Effector memory CD8-positive, alpha-beta T cell (primary cell): ENCODE measurements around the gene DUOX1.

Experiments
- ATAC-seq: fragments of 150-1000 bp; cut with Tn5 transposase; replicated peaks from 2 replicates; pipeline ENCODE4 v1.10.0; 2021; ENCODE audit warnings: mild to moderate bottlenecking, moderate library complexity
- DNase-seq, 3 experiments: peaks; one replicate each; pipeline ENCODE4 v3.0.0; 2021
- H3K27ac Mint-ChIP-seq, 2 donors: one replicate each; pipeline ENCODE4 v1.8.0; 2022; ENCODE audit warnings: mild to moderate bottlenecking in 2 of 2, mixed read lengths in 2 of 2, moderate library complexity in 2 of 2
- H3K27me3 Mint-ChIP-seq, 2 donors: one replicate each; pipeline ENCODE4 v1.8.0; 2022; ENCODE audit warnings: mixed read lengths in 2 of 2
- H3K36me3 Mint-ChIP-seq: one replicate; pipeline ENCODE4 v1.8.0; 2022; ENCODE audit warnings: mild to moderate bottlenecking, moderate library complexity, mixed read lengths; ENCODE audit not compliant: insufficient read depth
- H3K4me1 Mint-ChIP-seq, 2 donors: one replicate each; pipeline ENCODE4 v1.8.0; 2022; ENCODE audit warnings: low read depth in 2 of 2, mixed read lengths in 2 of 2
- H3K4me3 Mint-ChIP-seq, 2 donors: one replicate each; pipeline ENCODE4 v1.8.0; 2022; ENCODE audit warnings: mild to moderate bottlenecking in 2 of 2, mixed read lengths in 2 of 2, moderate library complexity in 2 of 2
- H3K9me3 Mint-ChIP-seq, 2 donors: one replicate each; pipeline ENCODE4 v1.8.0; 2022; ENCODE audit warnings: mixed read lengths in 2 of 2

DUOX1 gene

DNA sequence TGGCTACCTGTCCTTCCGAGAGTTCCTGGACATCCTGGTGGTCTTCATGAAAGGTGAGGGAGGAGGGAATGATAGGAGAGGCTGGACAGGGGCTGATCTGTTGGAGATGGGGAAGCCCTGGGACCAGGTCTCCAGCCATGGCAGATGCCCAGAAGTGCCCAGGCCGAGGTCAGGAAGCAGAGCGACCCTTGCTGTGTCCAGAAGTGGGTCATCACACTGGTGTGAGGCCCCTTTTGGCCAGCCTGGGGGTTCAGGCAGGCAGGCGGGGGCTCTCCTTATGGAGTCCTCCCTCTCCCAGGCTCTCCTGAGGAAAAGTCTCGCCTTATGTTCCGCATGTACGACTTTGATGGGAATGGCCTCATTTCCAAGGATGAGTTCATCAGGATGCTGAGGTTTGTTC lies 17.8 kb downstream of the DUOX1 start:
- no peak for ATAC-seq
- DNase-seq, result no peak
- Mint-ChIP-seq H3K4me3 (no peak overlapping the region), H3K27me3 (no peaks in the 10 kb centered on the region), H3K36me3 (no peaks in the 10 kb centered on the region), H3K9me3 (no peaks in the 10 kb centered on the region), H3K4me1 (peaks cover 2 to 8% of the 10 kb centered on the region in 2 donors), H3K27ac (no peak overlapping the region)

DNA sequence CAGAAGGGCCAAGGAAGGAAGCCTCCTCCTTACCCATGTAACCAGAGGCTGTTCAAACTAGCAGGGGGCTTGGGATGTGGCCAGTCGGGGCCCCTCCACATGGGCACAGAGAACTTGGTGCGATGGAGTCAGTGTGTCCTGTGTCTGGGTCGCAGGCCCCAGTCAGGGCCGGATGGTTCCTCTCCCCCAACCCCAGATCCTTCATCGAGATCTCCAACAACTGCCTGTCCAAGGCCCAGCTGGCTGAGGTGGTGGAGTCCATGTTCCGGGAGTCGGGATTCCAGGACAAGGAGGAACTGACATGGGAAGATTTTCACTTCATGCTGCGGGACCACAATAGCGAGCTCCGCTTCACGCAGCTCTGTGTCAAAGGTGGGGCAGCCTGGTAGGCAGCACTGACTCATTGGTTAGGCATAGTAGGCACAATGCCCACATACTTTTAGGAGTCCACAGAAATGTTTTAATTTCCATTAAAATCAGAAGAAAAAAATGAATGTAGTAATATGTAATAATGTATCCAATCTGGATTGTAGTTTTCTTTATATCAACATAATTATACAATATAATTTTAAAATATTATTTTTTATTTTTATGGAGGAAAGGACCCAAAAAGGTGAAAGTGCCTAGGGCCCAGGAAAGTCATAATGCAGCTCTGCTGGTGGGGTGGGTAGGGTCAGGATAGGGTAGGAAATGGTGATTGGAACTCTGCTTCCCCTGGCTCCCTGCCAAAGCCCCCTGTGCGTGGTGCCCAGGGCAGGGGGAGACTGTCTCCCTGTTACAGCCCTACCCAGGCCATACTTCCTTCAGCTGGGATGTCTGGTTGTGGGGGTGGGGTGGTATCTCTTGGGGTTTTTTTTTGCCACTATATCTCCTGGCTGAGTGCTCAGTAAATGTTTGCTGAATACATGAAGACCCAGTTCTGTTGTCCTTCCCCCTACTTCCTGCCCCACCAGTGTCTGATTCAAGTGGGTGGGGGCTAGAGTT lies 18.6 kb downstream of the DUOX1 start:
- DNase-seq (no peak), ATAC-seq (no peak)
- Mint-ChIP-seq H3K4me1 (peaks cover 2 to 8% of the 10 kb centered on the region in 2 donors), H3K27ac (peak overlapping the region in 1 of 2 donors; percentile 69), H3K36me3 (no peaks in the 10 kb centered on the region), H3K4me3 (no peak overlapping the region), H3K9me3 (no peaks in the 10 kb centered on the region), H3K27me3 (no peaks in the 10 kb centered on the region)

DNA sequence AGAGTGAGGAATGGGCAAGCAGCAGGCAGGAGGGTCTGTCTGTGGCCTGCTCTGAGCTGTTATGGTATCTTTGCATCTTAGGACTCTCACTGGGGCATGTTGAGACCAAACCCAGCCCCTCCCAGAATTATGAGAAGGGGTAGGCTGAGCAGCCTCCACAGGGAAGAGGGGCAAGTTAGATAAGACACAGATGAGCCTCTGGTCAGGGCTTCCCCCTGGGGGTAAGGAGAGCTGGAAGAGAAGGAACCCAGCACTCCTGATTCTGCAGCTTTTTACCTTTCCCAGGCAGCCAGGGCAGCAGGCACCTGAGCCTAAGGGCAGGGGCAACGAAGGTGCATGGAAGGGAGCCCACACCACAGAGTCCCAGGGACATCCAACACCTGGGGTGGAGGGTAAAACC lies 19.3 kb downstream of the DUOX1 start:
- Mint-ChIP-seq H3K4me1 (peaks cover 2 to 8% of the 10 kb centered on the region in 2 donors), H3K9me3 (no peaks in the 10 kb centered on the region), H3K27ac (peak overlapping the region in 1 of 2 donors; percentile 69), H3K4me3 (no peak overlapping the region), H3K36me3 (no peaks in the 10 kb centered on the region), H3K27me3 (no peaks in the 10 kb centered on the region)
- DNase-seq (no peak), ATAC-seq (no peak)

DNA sequence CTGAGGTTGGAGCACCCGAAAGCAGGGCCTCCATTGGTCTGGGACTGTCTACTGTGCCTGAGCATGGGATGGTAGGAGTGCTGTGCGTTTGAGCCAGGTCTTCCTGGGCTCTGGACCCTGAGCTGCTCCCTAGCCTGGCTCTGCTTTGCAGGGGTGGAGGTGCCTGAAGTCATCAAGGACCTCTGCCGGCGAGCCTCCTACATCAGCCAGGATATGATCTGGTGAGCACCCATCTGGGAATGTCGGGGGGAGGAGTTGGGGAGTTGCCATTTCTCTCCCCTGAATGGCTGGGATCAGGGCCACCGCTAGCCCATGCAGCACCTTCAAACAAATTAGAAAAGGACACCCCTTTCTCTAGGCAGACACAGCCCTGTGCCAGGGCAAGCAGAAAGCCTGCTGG lies 20.7 kb downstream of the DUOX1 start:
- ATAC-seq (no peak), DNase-seq (no peak)
- Mint-ChIP-seq H3K36me3 (no peaks in the 10 kb centered on the region), H3K4me3 (no peak overlapping the region), H3K9me3 (no peaks in the 10 kb centered on the region), H3K4me1 (peaks cover 0 to 8% of the 10 kb centered on the region in 2 donors), H3K27me3 (no peaks in the 10 kb centered on the region), H3K27ac (no peak overlapping the region)

DNA sequence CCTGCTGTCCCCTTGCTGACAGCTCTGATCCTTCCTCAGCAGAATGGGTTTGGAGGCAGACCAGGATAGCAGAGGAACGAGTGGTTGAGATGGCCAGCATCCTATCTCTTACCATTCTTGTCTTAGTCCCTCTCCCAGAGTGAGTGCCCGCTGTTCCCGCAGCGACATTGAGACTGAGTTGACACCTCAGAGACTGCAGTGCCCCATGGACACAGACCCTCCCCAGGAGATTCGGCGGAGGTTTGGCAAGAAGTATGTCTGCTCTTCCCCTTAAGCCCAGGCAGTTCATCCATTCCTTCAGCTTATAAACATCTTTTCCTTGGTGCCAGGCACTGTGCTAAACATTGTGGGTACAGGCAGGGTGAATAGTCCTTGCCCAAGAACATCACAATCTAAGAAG lies 21.2 kb downstream of the DUOX1 start:
- H3K4me3 Mint-ChIP-seq, result no peak overlapping the region
- DNase-seq, result no peak
- no peaks in the 10 kb centered on the region for H3K36me3 Mint-ChIP-seq

DNA sequence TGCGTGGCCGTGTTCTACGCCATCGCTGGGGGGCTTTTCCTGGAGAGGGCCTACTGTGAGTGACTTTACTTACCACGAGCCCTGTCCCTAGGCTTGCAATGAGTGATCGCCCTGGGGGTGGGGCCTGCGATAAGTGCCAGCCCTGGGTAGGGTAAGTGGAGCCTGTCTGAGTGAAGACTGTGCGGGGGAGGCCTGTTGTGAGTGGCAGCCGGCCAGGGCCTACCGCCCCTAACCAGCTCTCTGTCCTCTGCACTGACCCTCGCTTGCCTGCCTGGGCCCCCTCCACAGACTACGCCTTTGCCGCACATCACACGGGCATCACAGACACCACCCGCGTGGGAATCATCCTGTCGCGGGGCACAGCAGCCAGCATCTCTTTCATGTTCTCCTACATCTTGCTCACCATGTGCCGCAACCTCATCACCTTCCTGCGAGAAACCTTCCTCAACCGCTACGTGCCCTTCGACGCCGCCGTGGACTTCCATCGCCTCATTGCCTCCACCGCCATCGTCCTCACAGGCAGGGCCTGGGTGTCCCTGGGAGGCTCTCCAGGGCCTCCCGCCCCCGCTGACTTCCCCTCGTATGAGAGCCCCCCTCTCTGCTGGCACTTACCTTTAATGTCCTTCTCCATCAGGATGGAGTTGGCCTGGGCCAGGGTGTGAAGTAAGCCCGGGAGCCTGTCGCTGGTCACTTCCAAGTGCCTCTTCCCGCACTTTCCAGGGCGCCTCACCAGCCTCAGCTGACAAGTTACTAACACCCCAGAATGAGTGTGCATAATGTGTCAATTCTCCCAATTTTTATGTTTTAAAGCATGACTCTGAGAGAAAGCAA lies 22.4 kb downstream of the DUOX1 start:
- no peaks in the 10 kb centered on the region for H3K9me3 Mint-ChIP-seq
- DNase-seq (no peak), ATAC-seq (no peak)
- H3K4me1 Mint-ChIP-seq, result peaks cover 0 to 7% of the 10 kb centered on the region in 2 donors
- no peak overlapping the region for H3K27ac Mint-ChIP-seq
- H3K27me3 Mint-ChIP-seq, result no peaks in the 10 kb centered on the region
- no peak overlapping the region for H3K4me3 Mint-ChIP-seq
- no peaks in the 10 kb centered on the region for H3K36me3 Mint-ChIP-seq

More for the DNA sequence above, 21.2 kb downstream of the DUOX1 start:
- no peak overlapping the region for H3K27ac Mint-ChIP-seq
- ATAC-seq, result no peak
- H3K9me3 Mint-ChIP-seq, result no peaks in the 10 kb centered on the region
- peaks cover 0 to 5% of the 10 kb centered on the region in 2 donors for H3K4me1 Mint-ChIP-seq
- no peaks in the 10 kb centered on the region for H3K27me3 Mint-ChIP-seq

DNA sequence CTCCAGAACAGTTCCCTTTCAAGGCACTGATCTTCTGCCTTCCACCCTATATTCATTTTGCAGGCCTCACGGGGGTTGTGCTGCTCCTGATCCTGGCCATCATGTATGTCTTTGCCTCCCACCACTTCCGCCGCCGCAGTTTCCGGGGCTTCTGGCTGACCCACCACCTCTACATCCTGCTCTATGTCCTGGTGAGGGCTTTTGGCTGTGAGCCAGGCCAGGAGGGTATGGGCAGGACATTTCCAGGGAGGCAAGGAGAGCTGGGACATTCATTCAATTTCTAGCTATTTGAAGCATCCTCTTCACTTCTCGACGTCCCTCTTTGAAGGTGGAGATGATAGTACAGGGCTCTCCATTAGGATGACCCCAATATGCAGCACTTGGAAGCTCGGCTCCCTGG lies 25.9 kb downstream of the DUOX1 start:
- no peaks in the 10 kb centered on the region for H3K27me3 Mint-ChIP-seq
- H3K4me1 Mint-ChIP-seq, result peaks cover 2 to 14% of the 10 kb centered on the region in 2 donors
- no peak overlapping the region for H3K27ac Mint-ChIP-seq
- ATAC-seq, result no peak
- no peak for DNase-seq
- no peak overlapping the region for H3K4me3 Mint-ChIP-seq
- H3K9me3 Mint-ChIP-seq, result no peaks in the 10 kb centered on the region
- H3K36me3 Mint-ChIP-seq, result peaks cover 3% of the 10 kb centered on the region

DNA sequence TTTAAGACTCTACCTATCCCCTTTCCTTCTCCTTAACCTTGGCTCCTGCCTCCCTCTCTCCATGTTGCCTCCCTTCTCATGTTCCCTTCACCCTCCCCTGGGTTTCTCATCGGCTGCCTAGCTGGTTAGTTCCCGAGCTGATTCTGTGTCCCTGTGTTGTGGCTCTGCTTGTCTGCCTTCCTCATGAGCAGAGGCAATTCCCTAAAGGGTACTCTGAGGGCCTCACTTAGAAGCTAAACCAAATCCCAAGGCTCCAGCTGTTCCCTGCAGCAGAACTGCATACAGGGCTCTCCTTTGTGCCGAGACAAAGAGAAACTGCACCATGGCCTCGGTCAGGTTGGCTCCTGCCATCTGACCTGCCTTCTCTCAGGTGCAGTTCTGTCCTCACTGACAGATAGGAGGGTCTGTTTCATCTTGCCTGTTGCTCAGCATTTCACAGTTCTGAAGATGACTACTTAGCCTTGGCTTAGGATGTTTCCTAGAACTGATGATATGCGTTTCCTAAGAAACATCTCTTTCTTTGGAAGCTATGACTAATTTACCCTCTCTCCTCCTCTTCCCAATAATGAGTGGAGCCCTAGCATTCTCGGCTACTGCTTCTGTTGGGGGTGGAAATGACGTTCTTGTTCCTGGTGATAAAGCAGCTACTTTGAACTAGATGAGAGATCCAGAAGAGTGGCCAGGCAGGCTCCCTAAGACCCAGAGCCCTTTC lies 27.1 kb downstream of the DUOX1 start:
- no peaks in the 10 kb centered on the region for H3K9me3 Mint-ChIP-seq
- H3K27me3 Mint-ChIP-seq, result no peaks in the 10 kb centered on the region
- peaks cover 4 to 16% of the 10 kb centered on the region in 2 donors for H3K4me1 Mint-ChIP-seq
- H3K27ac Mint-ChIP-seq, result peak overlapping the region in 1 of 2 donors; percentile 33
- DNase-seq, result no peak
- ATAC-seq, result no peak
- H3K36me3 Mint-ChIP-seq, result peaks cover 3% of the 10 kb centered on the region
- H3K4me3 Mint-ChIP-seq, result no peak overlapping the region

DNA sequence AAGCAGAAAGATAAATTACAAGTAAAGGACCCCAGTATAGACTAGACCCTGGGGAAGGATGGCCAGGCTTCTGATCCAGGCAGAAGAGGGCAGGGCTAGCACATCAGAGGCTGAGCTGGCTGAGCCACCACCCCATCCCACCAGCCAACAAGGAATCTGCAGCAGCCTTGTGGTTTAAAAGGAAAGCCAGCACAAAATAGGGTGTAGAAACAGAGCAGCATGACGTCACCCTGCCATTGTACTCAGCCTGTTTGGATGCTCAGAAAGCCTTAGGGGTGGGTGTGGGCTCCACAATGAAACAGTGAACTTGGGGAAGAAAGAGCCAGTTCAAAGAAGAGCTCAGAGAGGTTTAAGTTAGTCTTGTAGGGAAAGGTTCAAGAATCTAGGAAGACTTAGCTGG lies 28.2 kb downstream of the DUOX1 start:
- Mint-ChIP-seq H3K9me3 (no peaks in the 10 kb centered on the region), H3K4me1 (peaks cover 5 to 17% of the 10 kb centered on the region in 2 donors), H3K27me3 (no peaks in the 10 kb centered on the region), H3K27ac (peak overlapping the region in 1 of 2 donors; percentile 69), H3K36me3 (peaks cover 3% of the 10 kb centered on the region), H3K4me3 (no peak overlapping the region)
- ATAC-seq, result no peak
- no peak for DNase-seq

DNA sequence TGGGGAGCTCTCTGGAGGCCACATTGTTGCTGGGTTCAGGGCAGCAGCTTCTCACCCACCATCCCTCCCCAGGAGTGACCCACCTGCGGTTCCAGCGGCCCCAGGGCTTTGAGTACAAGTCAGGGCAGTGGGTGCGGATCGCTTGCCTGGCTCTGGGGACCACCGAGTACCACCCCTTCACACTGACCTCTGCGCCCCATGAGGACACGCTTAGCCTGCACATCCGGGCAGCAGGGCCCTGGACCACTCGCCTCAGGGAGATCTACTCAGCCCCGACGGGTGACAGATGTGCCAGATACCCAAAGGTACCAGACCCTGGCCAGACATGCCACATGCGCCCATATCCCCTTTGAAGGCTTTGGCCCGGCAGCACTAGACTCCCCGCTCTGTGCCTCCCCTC lies 31.9 kb downstream of the DUOX1 start:
- Mint-ChIP-seq H3K27me3 (no peaks in the 10 kb centered on the region), H3K36me3 (peaks cover 3% of the 10 kb centered on the region), H3K27ac (peak overlapping the region in 1 of 2 donors; percentile 35), H3K4me3 (no peak overlapping the region), H3K9me3 (no peaks in the 10 kb centered on the region), H3K4me1 (peaks cover 12 to 34% of the 10 kb centered on the region in 2 donors)
- DNase-seq (no peak), ATAC-seq (no peak)

DNA sequence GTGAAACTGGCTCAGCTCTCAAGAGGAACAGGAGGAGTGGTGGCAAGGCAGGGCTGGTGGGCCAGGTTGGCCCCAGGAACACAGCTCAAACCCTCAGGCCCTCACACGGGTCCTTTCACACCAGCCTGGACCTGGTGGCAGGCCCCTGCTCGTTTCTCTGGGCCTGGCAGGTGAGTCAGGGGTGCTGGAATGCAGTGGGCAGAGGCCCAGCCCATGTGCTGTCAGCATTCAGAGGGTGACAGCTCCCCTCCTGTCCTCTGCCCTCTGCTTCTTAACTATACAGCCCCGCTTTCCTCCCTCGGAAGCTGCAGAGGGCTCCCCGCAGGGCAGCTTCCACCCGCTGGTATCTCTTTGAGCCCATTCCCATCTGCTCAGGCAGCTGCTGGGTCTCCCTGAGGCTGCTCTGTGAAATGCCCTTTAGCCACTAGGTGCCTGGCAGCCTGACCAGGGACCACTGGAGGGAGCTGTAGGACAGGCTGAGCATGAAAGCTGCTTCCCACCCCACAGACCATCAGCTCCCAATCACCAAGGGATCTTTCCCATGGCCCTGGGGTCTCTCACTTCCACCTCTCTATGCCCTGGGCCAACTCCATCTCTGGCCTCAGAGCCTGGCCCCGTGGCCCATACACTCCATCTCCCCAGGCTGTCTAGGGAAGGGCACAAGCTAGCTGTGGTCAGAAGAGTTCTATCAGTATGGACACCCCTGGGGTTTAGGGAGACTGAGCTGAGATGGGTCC lies 33.1 kb downstream of the DUOX1 start:
- Mint-ChIP-seq H3K27ac (peak overlapping the region in 1 of 2 donors; percentile 53), H3K27me3 (no peaks in the 10 kb centered on the region), H3K4me3 (no peak overlapping the region), H3K4me1 (peaks cover 12 to 32% of the 10 kb centered on the region in 2 donors), H3K36me3 (peaks cover 3% of the 10 kb centered on the region), H3K9me3 (no peaks in the 10 kb centered on the region)
- ATAC-seq, result peak; percentile 18
- peak; percentile 45 to 58 (median 52) for DNase-seq

DNA sequence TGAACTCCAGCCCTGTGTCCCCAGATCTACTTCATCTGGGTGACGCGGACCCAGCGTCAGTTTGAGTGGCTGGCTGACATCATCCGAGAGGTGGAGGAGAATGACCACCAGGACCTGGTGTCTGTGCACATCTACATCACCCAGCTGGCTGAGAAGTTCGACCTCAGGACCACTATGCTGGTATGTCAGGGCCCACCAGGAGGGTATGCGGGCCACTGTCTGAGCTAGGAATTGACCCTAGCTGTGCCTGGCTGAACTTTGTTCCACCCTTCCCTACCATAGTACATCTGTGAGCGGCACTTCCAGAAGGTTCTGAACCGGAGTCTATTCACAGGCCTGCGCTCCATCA lies 33.7 kb downstream of the DUOX1 start:
- Mint-ChIP-seq H3K9me3 (no peaks in the 10 kb centered on the region), H3K4me1 (peaks cover 12 to 32% of the 10 kb centered on the region in 2 donors), H3K27ac (peak overlapping the region in 1 of 2 donors; percentile 33), H3K4me3 (no peak overlapping the region), H3K36me3 (peaks cover 3% of the 10 kb centered on the region), H3K27me3 (no peaks in the 10 kb centered on the region)
- ATAC-seq (no peak), DNase-seq (no peak)
